MG63 (cell line): ENCODE measurements around the gene SLC25A33. TPM values are rescaled to one million over a fixed set of nuclear protein-coding genes. Genes with fewer than 3 reads are reported as not detected.
"Not testable (repeated sequence)": the region's sequence is repeated elsewhere in the genome, so short reads cannot be mapped to it uniquely, and the experiment has no call there.

Experiments used
- DNase-seq: peaks from one replicate; pipeline ENCODE4 v3.0.0-alpha.2; 2020
- H3K27me3 ChIP-seq: fragments of 250-450 bp; sonication (Bioruptor Pico); 2 replicates; pipeline ENCODE4 v1.5.1; 2020; ENCODE audit warnings: mild to moderate bottlenecking, moderate library complexity
- H3K36me3 ChIP-seq: fragments of 250-450 bp; sonication (Bioruptor Pico); 2 replicates; pipeline ENCODE4 v1.5.1; 2020; ENCODE audit warnings: mild to moderate bottlenecking, moderate library complexity
- H3K4me3 ChIP-seq: fragments of 250-450 bp; sonication (Bioruptor Pico); 2 replicates; pipeline ENCODE4 v1.5.1; 2020; ENCODE audit warnings: mild to moderate bottlenecking, moderate library complexity
- H3K9me3 ChIP-seq: fragments of 250-450 bp; sonication (Bioruptor Pico); 2 replicates; pipeline ENCODE4 v1.5.1; 2020; ENCODE audit warnings: mild to moderate bottlenecking, moderate library complexity
- total RNA-seq: library from RNA; depleted of rRNA; stranded (reverse); fragments of >200 nt; shearing (Covaris generic); gene quantifications from 2 replicates; pipeline ENCODE4 v1.2.3, GENCODE V29; 2014; ENCODE audit warnings: low replicate concordance; rRNA removed

The SLC25A33 gene
- total RNA-seq, 1 experiment from 2014 or later = 16.6 TPM

DNA sequence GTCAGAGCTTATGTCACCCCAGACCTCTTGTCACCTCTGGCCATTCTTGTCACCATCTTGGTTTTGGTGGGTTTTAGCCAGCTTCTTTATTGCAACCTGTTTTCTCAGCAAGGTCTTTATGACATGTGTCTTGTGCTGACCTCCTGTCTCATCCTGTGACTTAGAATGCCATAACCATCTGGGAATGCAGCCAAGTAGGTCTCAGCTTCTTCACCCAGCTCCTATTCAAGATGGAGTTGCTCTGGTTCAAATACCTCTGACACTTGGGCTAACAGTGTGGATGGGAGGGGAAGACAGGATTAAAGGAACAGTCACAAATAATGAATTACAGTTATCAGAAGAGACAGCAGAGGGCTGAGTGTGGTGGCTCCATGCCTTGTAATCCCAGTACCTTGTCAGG lies 81.8 kb downstream of the SLC25A33 start:
- Histone ChIP-seq H3K36me3 (no peaks in the 10 kb centered on the region), H3K4me3 (no peak overlapping the region), H3K27me3 (no peaks in the 10 kb centered on the region), H3K9me3 (no peaks in the 10 kb centered on the region)
- no peak for DNase-seq

DNA sequence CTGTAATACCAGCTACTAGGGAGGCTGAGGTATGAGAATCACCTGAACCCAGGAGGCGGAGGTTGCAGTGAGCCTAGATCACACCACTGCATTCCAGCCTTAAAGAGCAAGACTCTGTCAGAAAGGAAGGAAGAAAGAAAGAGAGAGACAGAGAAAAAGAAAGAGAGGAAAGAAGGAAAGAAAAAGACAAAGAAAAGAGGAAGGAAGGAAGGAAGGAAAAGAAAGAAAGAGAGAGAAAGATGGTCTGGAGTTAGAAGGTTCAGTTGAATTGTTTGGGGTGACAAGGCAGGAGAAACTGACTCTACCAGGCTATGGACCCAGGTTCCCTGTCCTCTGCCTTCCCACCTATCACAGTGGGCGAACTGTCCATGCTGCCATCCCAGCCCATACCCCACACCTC lies 84.8 kb downstream of the SLC25A33 start:
- Histone ChIP-seq H3K27me3 (no peaks in the 10 kb centered on the region), H3K9me3 (no peaks in the 10 kb centered on the region), H3K36me3 (no peaks in the 10 kb centered on the region), H3K4me3 (no peak overlapping the region)
- DNase-seq = no peak

DNA sequence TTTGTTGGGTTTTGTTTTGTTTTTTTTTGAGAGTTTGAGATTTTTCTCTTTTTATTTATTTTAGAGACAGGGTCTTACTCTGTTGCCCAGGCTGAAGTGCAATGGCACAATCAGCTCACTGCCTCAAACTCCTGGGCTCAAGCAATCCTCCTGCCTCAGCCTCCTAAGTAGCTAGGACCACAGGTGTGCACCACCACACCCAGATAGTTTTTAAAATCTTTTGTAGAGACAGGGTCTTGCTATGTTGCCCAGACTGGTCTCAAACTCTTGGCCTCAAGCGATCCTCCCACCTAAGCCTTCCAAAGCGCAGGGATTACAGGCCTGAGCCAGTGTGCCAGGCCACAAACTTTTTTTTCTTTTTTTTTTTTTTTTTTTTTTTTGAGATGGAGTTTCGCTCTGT lies 85.8 kb downstream of the SLC25A33 start:
- not testable (repeated sequence) for DNase-seq

DNA sequence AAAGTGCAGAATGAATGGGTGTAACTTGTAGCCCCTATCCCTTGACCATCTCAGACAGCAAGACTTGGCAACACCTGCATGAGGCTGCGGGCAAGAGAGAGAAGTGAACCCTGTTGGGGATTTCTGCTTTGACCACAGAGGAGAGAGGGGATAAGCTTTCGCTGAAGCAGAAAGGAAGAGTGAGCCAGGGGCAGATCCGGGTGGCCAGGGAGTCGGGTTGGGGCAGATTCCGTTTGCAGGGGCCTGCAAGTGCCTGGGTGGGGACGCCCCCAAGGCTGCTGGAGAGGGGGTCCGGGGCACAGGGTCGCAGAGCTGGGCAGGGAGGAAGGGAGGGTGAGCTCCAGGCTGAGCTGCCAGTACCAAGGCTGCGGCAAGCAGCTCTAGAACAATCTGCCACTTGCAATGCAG lies 86.9 kb downstream of the SLC25A33 start:
- no peaks in the 10 kb centered on the region for H3K9me3 ChIP-seq
- no peaks in the 10 kb centered on the region for H3K27me3 ChIP-seq
- no peak overlapping the region for H3K4me3 ChIP-seq
- H3K36me3 ChIP-seq = no peaks in the 10 kb centered on the region
- no peak for DNase-seq

More for the DNA sequence above, 85.8 kb downstream of the SLC25A33 start:
- H3K36me3 ChIP-seq, H3K9me3 ChIP-seq, H3K4me3 ChIP-seq, H3K27me3 ChIP-seq: not testable (repeated sequence)

DNA sequence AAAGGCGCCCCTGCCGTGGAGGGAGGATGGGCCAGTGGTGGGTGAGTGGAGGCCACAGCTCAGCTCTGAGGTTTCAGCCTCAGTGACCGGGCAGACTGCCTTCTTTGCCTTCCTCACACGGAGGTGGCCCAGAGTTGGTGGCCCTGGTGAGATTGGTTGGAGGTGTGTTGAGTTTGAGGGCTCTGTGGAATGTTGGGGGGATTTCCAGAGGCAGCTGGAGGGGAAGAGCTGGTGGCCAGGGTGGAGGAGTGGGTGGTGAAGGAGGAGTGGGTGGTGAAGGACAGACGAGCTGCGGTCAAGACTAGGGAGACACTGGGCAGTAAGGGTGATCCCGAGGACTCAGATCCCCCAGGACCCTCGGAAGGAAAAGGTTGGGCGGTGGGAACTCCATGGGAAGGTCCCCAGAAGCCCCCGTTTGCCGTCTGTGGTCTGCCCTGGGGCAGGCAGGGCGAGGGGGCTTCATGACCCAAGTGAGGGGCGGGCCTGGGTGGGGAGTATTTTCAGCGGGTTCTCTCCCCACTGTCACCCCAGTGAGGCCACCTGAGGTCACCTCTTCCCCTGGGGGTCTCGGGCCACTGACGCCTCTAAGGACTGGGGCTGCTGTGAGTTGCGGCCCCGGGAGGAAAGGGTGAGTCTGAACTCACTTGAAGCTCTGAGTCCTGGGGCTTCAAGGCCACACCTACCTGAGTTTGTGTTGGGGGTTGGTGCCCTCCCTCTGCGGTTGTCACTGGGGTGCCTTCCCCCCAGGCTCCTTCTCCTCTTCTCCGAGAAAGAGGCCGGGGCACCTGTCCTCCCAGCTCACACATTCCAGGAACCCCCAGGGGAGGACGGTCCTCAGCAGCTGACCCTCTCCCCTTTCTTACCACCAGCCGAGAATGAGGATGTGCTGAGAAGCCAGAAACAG lies 89.5 kb downstream of the SLC25A33 start:
- no peaks in the 10 kb centered on the region for H3K9me3 ChIP-seq
- no peaks in the 10 kb centered on the region for H3K27me3 ChIP-seq
- H3K36me3 ChIP-seq = no peaks in the 10 kb centered on the region
- DNase-seq = no peak
- H3K4me3 ChIP-seq = no peak overlapping the region

DNA sequence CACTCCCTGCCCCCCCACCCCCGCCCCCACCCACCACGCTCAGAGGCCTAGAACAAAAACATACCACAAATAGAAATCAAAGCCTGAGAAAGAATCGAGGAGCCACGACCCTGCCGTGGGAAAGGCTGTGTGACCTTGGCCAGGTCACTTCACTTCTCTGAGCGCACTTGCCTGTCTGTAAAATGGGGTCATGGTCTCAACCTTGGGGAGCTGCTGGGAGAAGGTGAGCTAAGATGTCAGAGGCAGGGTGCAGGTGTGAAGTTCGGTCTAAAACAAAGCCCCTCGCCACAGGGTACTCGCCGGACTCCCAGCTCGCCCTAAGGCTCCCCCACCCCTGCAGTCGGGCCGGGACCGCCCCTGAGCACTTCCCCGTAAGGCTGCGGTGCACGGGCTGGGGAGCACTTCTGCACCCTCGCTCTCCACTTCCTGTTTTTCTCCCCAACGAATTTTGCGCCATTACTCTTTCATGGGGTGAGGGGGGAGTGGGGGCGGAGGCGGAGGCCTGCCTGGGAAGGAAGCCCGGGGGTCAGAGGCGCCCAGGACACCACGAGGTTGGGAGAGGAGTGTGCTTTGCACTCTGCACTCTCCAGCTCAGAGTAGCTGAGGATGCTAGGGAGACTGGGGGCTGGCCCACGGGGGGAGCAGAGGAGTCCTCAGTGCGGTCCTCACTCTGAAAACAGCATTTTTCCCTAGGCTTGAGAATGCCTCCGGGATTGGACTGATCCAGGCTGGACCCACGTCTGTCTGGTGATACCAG lies 90.4 kb downstream of the SLC25A33 start:
- Histone ChIP-seq H3K27me3 (no peaks in the 10 kb centered on the region), H3K9me3 (peaks cover 1% of the 10 kb centered on the region), H3K4me3 (no peak overlapping the region), H3K36me3 (no peaks in the 10 kb centered on the region)
- DNase-seq = no peak

DNA sequence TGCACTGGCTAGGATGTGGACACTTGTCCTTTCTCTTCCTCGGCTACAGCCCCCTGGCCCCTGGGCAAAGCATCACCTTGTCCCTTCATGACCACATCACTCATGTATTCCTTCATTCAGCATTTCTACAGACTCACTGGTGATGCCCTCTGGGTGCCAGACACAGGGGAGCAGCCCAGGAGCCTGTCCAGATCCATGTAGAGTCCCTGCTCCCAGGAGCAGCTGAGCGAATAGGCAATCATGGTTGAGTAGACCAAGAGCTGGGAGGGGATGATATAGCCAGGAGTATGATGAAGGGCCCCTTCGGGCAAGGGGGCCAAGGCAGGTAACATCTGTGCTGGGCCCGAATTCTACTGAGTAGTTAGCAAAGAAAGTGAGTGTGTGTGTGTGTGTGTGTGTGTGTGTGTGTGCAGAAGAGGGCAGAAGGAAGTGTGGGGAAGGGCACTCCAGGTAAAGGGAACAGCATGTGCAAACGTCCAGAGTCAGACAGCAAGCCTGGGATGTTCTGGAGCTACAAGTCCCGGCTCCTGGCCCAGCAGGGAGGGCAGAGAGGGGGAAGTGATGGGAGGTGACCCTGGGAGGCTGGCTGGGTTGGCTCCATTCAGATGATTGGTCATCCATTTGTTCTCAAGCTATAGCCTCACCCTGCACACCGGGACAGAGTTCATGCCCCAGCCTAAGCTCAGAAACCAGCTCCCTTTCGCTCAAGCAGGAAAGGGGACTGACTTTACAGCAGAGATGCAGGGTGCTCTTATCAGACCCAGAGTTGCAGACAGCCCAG lies 91.3 kb downstream of the SLC25A33 start:
- DNase-seq = no peak

DNA sequence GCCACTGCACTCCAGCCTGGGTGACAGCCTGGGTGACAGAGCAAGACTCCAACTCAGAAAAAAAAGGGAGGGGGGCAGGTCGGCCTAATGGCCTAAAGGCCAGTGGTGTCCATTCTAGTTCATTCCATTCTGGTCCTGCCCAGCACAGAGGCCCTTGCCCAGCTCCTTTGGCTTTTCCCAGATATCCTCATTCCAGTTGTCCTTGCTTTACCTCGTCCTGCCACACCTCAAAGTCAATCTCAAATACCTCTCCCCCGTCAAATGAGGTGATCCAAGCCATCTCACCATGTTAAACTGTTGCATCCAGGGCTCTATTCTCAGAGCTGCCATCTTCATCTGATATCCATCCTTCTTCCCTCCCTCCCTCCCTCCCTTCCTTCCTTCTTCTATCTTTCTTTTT lies 92.3 kb downstream of the SLC25A33 start:
- no peak overlapping the region for H3K4me3 ChIP-seq
- no peak for DNase-seq
- no peaks in the 10 kb centered on the region for H3K36me3 ChIP-seq
- no peaks in the 10 kb centered on the region for H3K27me3 ChIP-seq
- peaks cover 4% of the 10 kb centered on the region for H3K9me3 ChIP-seq

More for the DNA sequence above, 91.3 kb downstream of the SLC25A33 start:
- no peak overlapping the region for H3K4me3 ChIP-seq
- no peaks in the 10 kb centered on the region for H3K27me3 ChIP-seq
- H3K36me3 ChIP-seq = no peaks in the 10 kb centered on the region
- peaks cover 4% of the 10 kb centered on the region for H3K9me3 ChIP-seq

DNA sequence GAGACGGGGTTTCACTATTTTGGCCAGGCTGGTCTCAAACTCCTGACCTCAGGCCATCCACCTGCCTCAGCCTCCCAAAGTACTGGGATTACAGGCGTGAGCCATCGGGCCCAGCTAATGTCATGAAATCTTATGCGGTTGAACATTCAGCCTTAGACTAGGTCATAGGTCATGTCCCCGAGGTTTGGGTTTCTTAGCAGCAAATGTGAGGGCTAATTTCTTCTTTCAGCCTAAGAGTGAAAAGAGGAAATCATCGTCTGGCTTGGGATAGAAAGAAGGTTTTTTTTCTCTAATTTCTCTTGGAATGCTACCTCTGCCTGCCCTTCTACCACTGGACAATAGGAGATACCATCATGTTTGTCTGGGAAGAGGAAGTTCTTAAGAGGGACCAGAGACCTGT lies 94.2 kb downstream of the SLC25A33 start:
- Histone ChIP-seq H3K36me3 (no peaks in the 10 kb centered on the region), H3K27me3 (no peaks in the 10 kb centered on the region), H3K4me3 (no peak overlapping the region), H3K9me3 (peaks cover 4% of the 10 kb centered on the region)
- no peak for DNase-seq

DNA sequence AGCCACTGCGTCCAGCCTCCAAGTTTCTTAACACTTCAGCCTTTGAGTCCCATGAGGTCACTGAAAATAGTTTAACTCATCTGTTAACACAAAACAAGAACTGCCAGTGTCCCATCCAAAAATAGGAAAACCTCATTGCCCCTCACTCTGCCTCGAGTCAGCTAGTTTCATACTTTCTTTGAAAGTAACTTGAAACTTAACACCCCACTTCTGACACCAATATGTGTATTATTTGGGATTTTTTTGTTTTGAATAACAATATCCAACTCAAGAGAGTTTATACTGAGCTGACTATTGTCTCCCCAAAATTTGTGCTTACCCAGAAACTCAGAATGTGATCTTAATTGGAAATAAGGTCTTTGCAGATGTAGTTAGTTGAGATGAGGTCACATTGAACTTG lies 95.3 kb downstream of the SLC25A33 start:
- Histone ChIP-seq H3K27me3 (no peaks in the 10 kb centered on the region), H3K4me3 (no peak overlapping the region), H3K36me3 (no peaks in the 10 kb centered on the region), H3K9me3 (peaks cover 4% of the 10 kb centered on the region)
- no peak for DNase-seq

Other genes starting within 250 kb of the SLC25A33 start
- 6.4 and 11.4 TPM in 2 replicates for gene SPSB1, start 246.6 kb upstream of the SLC25A33 start, total RNA-seq
- gene TMEM201, start 49.4 kb downstream of the SLC25A33 start, total RNA-seq = 5.7 and 8.8 TPM in 2 replicates
- gene PIK3CD, start 112.3 kb downstream of the SLC25A33 start, total RNA-seq = 0.47 and 2.9 TPM in 2 replicates